Endothelial cell of umbilical vein (primary cell): ENCODE measurements around the gene SLFN14. TPM values are rescaled to one million over a fixed set of nuclear protein-coding genes. Genes with fewer than 3 reads are reported as not detected.
A peak's percentile ranks its signal among the peaks of the same experiment; 100 is the strongest.

ENCODE experiments used
- BruUV-seq: library from RNA; stranded (reverse); fragments of 400-500 nt; replicated peaks from 2 replicates; lab custom pipeline; 2021; lab: Mats Ljungman, UMichigan
- CTCF ChIA-PET: fragments of 300-600, 350-600 bp; sonication (Branson Sonifier 250); formaldehyde crosslinking; loops from one replicate; lab custom pipeline; 2021; ENCODE audit warnings: antibody characterized with exemption, inconsistent platforms; lab: Charles Lee
- POLR2A ChIA-PET: fragments of 300-600, 350-600 bp; sonication (Branson Sonifier 250); formaldehyde crosslinking; loops from one replicate; lab custom pipeline; 2021; ENCODE audit warnings: antibody characterized with exemption, inconsistent platforms; lab: Charles Lee
- DNase-seq: peaks from one replicate; pipeline ENCODE4 v3.0.0-alpha.2; 2011; ENCODE audit warnings: low read depth, low spot score
- FAIRE-seq: peaks from 2 replicates; lab custom pipeline; 2011; peaks lifted over from hg19 to GRCh38; lab: Jason Lieb, UNC
- H2AFZ ChIP-seq: 2 replicates; pipeline ENCODE4 v1.6.0; 2012; ENCODE audit warnings: low read depth, low read length, control low read depth, inconsistent platforms
- H3K27ac ChIP-seq: 2 replicates; pipeline ENCODE4 v1.5.1; 2011; ENCODE audit warnings: low read depth, mild to moderate bottlenecking, control low read depth, low read length, moderate library complexity; ENCODE audit not compliant: insufficient read depth
- H3K27me3 ChIP-seq, 2 experiments: 2 replicates each; pipeline versions ENCODE4 v1.6.0 to v1.6.1; 2011; ENCODE audit warnings: low read length in 2 of 2, mixed read lengths in 1 of 2; ENCODE audit not compliant: control insufficient read depth in 2 of 2, insufficient read depth in 2 of 2
- H3K36me3 ChIP-seq, 2 experiments: 2 replicates in 1 of 2; 3 replicates in 1 of 2; pipeline ENCODE4 v1.5.1; 2011; ENCODE audit warnings: low read length in 2 of 2, mild to moderate bottlenecking in 1 of 2, moderate library complexity in 1 of 2; ENCODE audit not compliant: control insufficient read depth in 2 of 2, insufficient read depth in 2 of 2; ENCODE audit errors: extremely low read depth in 1 of 2
- H3K4me1 ChIP-seq: 3 replicates; pipeline ENCODE4 v1.5.1; 2011; ENCODE audit warnings: mild to moderate bottlenecking, low read length; ENCODE audit not compliant: control insufficient read depth, insufficient read depth; ENCODE audit errors: extremely low read depth
- H3K4me2 ChIP-seq: 2 replicates; pipeline ENCODE4 v1.6.1; 2011; ENCODE audit warnings: low read length, control low read depth, mixed read lengths; ENCODE audit not compliant: insufficient read depth
- H3K4me3 ChIP-seq, 3 experiments: fragments of 200-600 bp in 1 of 3; sonication (generic), shearing (Covaris generic) in 1 of 3; replicated peaks in 1 of 3; 2 replicates each; pipeline ENCODE4 v1.5.1; 2011 to 2016; ENCODE audit warnings: control low read depth in 3 of 3, low read length in 3 of 3, mild to moderate bottlenecking in 2 of 3, inconsistent platforms in 1 of 3, low read depth in 1 of 3, moderate library complexity in 1 of 3; ENCODE audit not compliant: insufficient read depth in 1 of 3
- H3K79me2 ChIP-seq: 2 replicates; pipeline ENCODE4 v1.6.0; 2012; ENCODE audit warnings: low read length, inconsistent platforms; ENCODE audit not compliant: control insufficient read depth, insufficient read depth
- H3K9ac ChIP-seq: replicated peaks from 2 replicates; pipeline ENCODE3; 2011; ENCODE audit warnings: low read length, control low read depth; ENCODE audit not compliant: insufficient read depth; ENCODE audit errors: extremely low read depth
- H3K9me1 ChIP-seq: replicated peaks from 3 replicates; pipeline ENCODE4 v1.6.0; 2011; ENCODE audit warnings: mild to moderate bottlenecking, low read length; ENCODE audit not compliant: control insufficient read depth, insufficient read depth; ENCODE audit errors: extremely low read depth
- H3K9me3 ChIP-seq: replicated peaks from 2 replicates; pipeline ENCODE4 v1.5.1; 2012; ENCODE audit warnings: low read length, inconsistent platforms; ENCODE audit not compliant: control insufficient read depth, insufficient read depth
- H4K20me1 ChIP-seq: replicated peaks from 2 replicates; pipeline ENCODE3; 2011; ENCODE audit warnings: mild to moderate bottlenecking, low read length; ENCODE audit not compliant: control insufficient read depth, insufficient read depth; ENCODE audit errors: extremely low read depth
- CTCF ChIP-seq, 2 donors: IDR thresholded peaks; 1 replicate in 1 of 2; 2 replicates in 1 of 2; pipeline ENCODE4 v1.5.1; 2011; ENCODE audit warnings: low read length in 2 of 2, mild to moderate bottlenecking in 2 of 2, moderate library complexity in 2 of 2, control low read depth in 1 of 2, inconsistent platforms in 1 of 2, low read depth in 1 of 2; ENCODE audit not compliant: insufficient read depth in 1 of 2; ENCODE audit errors: extremely low read depth in 1 of 2
- EZH2 ChIP-seq: IDR thresholded peaks from 2 replicates; pipeline ENCODE4 v1.6.1; 2012; ENCODE audit warnings: borderline replicate concordance, low read depth, mild to moderate bottlenecking, moderate library complexity, low read length, inconsistent platforms; ENCODE audit not compliant: severe bottlenecking
- FOS ChIP-seq: IDR thresholded peaks from 2 replicates; pipeline ENCODE4 v1.6.1; 2011; ENCODE audit warnings: mild to moderate bottlenecking, low read length, moderate library complexity, borderline replicate concordance; ENCODE audit not compliant: insufficient read depth
- GATA2 ChIP-seq: IDR thresholded peaks from 2 replicates; pipeline ENCODE4 v1.7.0; 2011; ENCODE audit warnings: low read depth, mild to moderate bottlenecking, moderate library complexity, mixed read lengths, low read length; ENCODE audit not compliant: insufficient read length, insufficient read depth
- JUN ChIP-seq: IDR thresholded peaks from 2 replicates; pipeline ENCODE4 v1.6.1; 2011; ENCODE audit warnings: borderline replicate concordance, low read depth; ENCODE audit not compliant: insufficient read length, insufficient read depth
- MAX ChIP-seq: IDR thresholded peaks from 2 replicates; pipeline ENCODE4 v1.6.1; 2011; ENCODE audit not compliant: insufficient read depth, insufficient read length
- MYC ChIP-seq: IDR thresholded peaks from one replicate; pipeline ENCODE4 v1.6.1; 2011; ENCODE audit warnings: mild to moderate bottlenecking, low read depth, low read length
- POLR2A ChIP-seq: IDR thresholded peaks from 2 replicates; pipeline ENCODE4 v1.6.1; 2012; ENCODE audit warnings: low read depth, mild to moderate bottlenecking, control low read depth, low read length
- POLR2AphosphoS5 ChIP-seq: IDR thresholded peaks from 2 replicates; pipeline ENCODE4 v1.6.1; 2012; ENCODE audit warnings: low read depth, mild to moderate bottlenecking, control low read depth, low read length, moderate library complexity; ENCODE audit not compliant: insufficient read depth
- dilution Hi-C: fragments of 300-500 bp; cut with MboI; formaldehyde crosslinking; loops from one replicate; pipeline ENCODE4 v1.15.0; 2019; ENCODE audit warnings: low sequenced_read_pairs; ENCODE audit not compliant: extremely low pct_ligation_motif_present
- intact Hi-C: fragments of 100-400 bp; cut with micrococcal nuclease; formaldehyde crosslinking; loops from one replicate; pipeline ENCODE4 v1.10.0; 2022
- polyA plus RNA-seq, 4 experiments: library from polyadenylated mRNA; depleted of rRNA in 3 of 4; stranded (reverse) in 3 of 4; unstranded in 1 of 4; fragments of >200 nt; gene quantifications; 2 replicates each; pipeline versions ENCODE4 v1.2.1 to v1.2.3, GENCODE V29; 2011 to 2012; ENCODE audit warnings: missing spikeins in 1 of 4
- total RNA-seq: library from RNA; stranded (reverse); gene quantifications from 2 replicates; pipeline ENCODE4 v1.2.3, GENCODE V29; 2021

Gene SLFN14
- total and polyA plus RNA-seq, 2 donors (not counting 3 experiments of a cell fraction or from before 2014, with no cell fraction given), result not detected

- peaks cover 12% of the 10 kb centered on the region for H3K4me1 ChIP-seq
- peaks cover 3% of the 10 kb centered on the region in 2 experiments for H3K27me3 ChIP-seq
- intact Hi-C loops, result loop anchor here (1.0 kb wide), 3 partner anchors 8 to 38 kb away; partner anchors contain the start of gene AP2B1
- H4K20me1 ChIP-seq, result no peaks in the 10 kb centered on the region
- peak overlapping the region; percentile 38 for H3K27ac ChIP-seq
- dilution Hi-C loops, result no loop called here
- TF ChIP-seq CTCF (IDR thresholded peaks at IDR 0.05; ENCODE audit: extremely low read depth in 1 of 2, insufficient read depth in 1 of 2, low read depth in 1 of 2, low read length in 2 of 2) (no peak), FOS (no peak), JUN (no peak), POLR2AphosphoS5 (no peak), POLR2A (no peak), GATA2 (no peak), EZH2 (no peak), MYC (no peak), MAX (no peak)
- H3K36me3 ChIP-seq, result peaks cover 0 to 2% of the 10 kb centered on the region in 2 experiments
- ChIA-PET CTCF (interaction anchor here (0.5 to 2.2 kb wide), 16 partner anchors 8 to 515 kb away, joined by 3 to 13 read pairs (median 4); partner anchors contain the start of genes AP2B1, RFFL and SLFN12L), POLR2A (interaction anchor here (0.8 to 1.8 kb wide), 3 partner anchors 8 to 11 kb away, joined by 4 to 5 read pairs (median 5); partner anchors contain the start of gene AP2B1)
- H3K4me2 ChIP-seq, result peak overlapping the region; percentile 83
- no peak for FAIRE-seq
- TSS peak; percentile 77 for BruUV-seq
- H3K79me2 ChIP-seq, result no peaks in the 10 kb centered on the region
- no peaks in the 10 kb centered on the region for H3K9me3 ChIP-seq
- H3K9me1 ChIP-seq, result no peaks in the 10 kb centered on the region
- H2AFZ ChIP-seq, result peak overlapping the region; percentile 71
- H3K4me3 ChIP-seq, result peak overlapping the region; percentile 60 to 77 (median 64)
- no peak for DNase-seq
- H3K9ac ChIP-seq, result peak overlapping the region; percentile 77
Measured at GRCh38 chr17:35578929-35579432, 18.4 kb upstream of the SLFN14 start.
